ENCODE measurements around the gene DGKH. TPM values are rescaled to one million over a fixed set of nuclear protein-coding genes. Genes with fewer than 3 reads are reported as not detected.

DGKH gene
- total RNA-seq, 1 experiment from 2014 or later = 9.3 TPM

GRCh38 chr13:42076309-42076713 lies 27.9 kb downstream of the DGKH start:
- no peak overlapping the region for H3K4me3 ChIP-seq
- no peaks in the 10 kb centered on the region for H3K9me2 ChIP-seq (ENCODE audit: insufficient read depth)
- TF ChIP-seq CTCF (conservative IDR thresholded peaks at IDR 0.05) (no peak), EZH2 (IDR thresholded peaks at IDR 0.05; ENCODE audit: low read depth) (no peak)
- no peak overlapping the region for H3K27ac ChIP-seq
- CTCF ChIA-PET = no interaction called here
- no peak overlapping the region for H3K4me2 ChIP-seq
- POLR2A ChIA-PET (ENCODE audit: unreplicated experiment) = no interaction called here
- H2AFZ ChIP-seq = no peak overlapping the region
- no peak for DNase-seq
- H3K36me3 ChIP-seq (ENCODE audit: low read depth) = no peaks in the 10 kb centered on the region
- no peaks in the 10 kb centered on the region for H3K4me1 ChIP-seq (replicated peaks; ENCODE audit: insufficient read depth)
- intact Hi-C loops (cut with micrococcal nuclease; ENCODE audit: unreplicated experiment) = no loop called here
- no peaks in the 10 kb centered on the region for H4K20me1 ChIP-seq (ENCODE audit: insufficient read depth)
- no TSS peak for BruUV-seq (replicated peaks)
- no peaks in the 10 kb centered on the region for H3F3A ChIP-seq (ENCODE audit: insufficient read depth, low read depth)
- no peaks in the 10 kb centered on the region for H3K27me3 ChIP-seq (ENCODE audit: insufficient read depth, low read depth)
- no peaks in the 10 kb centered on the region for H3K9me3 ChIP-seq (ENCODE audit: insufficient read depth, low read depth)
- H3K79me2 ChIP-seq (ENCODE audit: low read depth) = no peaks in the 10 kb centered on the region

- Histone ChIP-seq H3K4me1 (replicated peaks; ENCODE audit: insufficient read depth) (no peaks in the 10 kb centered on the region), H3K36me3 (ENCODE audit: low read depth) (no peaks in the 10 kb centered on the region), H3K4me2 (no peak overlapping the region), H2AFZ (no peak overlapping the region), H3K9me3 (ENCODE audit: insufficient read depth, low read depth) (peaks cover 5% of the 10 kb centered on the region; the same call in 1 of the 2 replicates), H3K79me2 (ENCODE audit: low read depth) (no peaks in the 10 kb centered on the region), H4K20me1 (ENCODE audit: insufficient read depth) (no peaks in the 10 kb centered on the region), H3F3A (ENCODE audit: insufficient read depth, low read depth) (no peaks in the 10 kb centered on the region), H3K27ac (no peak overlapping the region), H3K4me3 (no peak overlapping the region), H3K9me2 (ENCODE audit: insufficient read depth) (no peaks in the 10 kb centered on the region), H3K27me3 (ENCODE audit: insufficient read depth, low read depth) (no peaks in the 10 kb centered on the region)
- DNase-seq = no peak
- POLR2A ChIA-PET (ENCODE audit: unreplicated experiment) = no interaction called here
- no peak for TF ChIP-seq EZH2 (IDR thresholded peaks at IDR 0.05; ENCODE audit: low read depth)
- no peak for TF ChIP-seq CTCF (conservative IDR thresholded peaks at IDR 0.05)
- BruUV-seq (replicated peaks) = no TSS peak
- CTCF ChIA-PET = no interaction called here
- intact Hi-C loops (cut with micrococcal nuclease; ENCODE audit: unreplicated experiment) = no loop called here
These were observed 29.8 kb downstream of the DGKH start for GRCh38 chr13:42078128-42078808.

GRCh38 chr13:42083138-42083770 lies 34.8 kb downstream of the DGKH start:
- no TSS peak for BruUV-seq (replicated peaks)
- no peak for TF ChIP-seq EZH2 (IDR thresholded peaks at IDR 0.05; ENCODE audit: low read depth)
- TF ChIP-seq CTCF (conservative IDR thresholded peaks at IDR 0.05) = no peak
- Histone ChIP-seq H3K4me1 (replicated peaks; ENCODE audit: insufficient read depth) (no peaks in the 10 kb centered on the region), H3K27ac (no peak overlapping the region), H3K4me2 (no peak overlapping the region), H3K9me2 (ENCODE audit: insufficient read depth) (no peaks in the 10 kb centered on the region), H3K4me3 (no peak overlapping the region), H3K9me3 (ENCODE audit: insufficient read depth, low read depth) (peaks cover 5% of the 10 kb centered on the region; the same call in 1 of the 2 replicates), H3K79me2 (ENCODE audit: low read depth) (no peaks in the 10 kb centered on the region), H2AFZ (no peak overlapping the region), H3K36me3 (ENCODE audit: low read depth) (no peaks in the 10 kb centered on the region), H3K27me3 (ENCODE audit: insufficient read depth, low read depth) (no peaks in the 10 kb centered on the region), H3F3A (ENCODE audit: insufficient read depth, low read depth) (no peaks in the 10 kb centered on the region), H4K20me1 (ENCODE audit: insufficient read depth) (no peaks in the 10 kb centered on the region)
- ChIA-PET CTCF (no interaction called here), POLR2A (ENCODE audit: unreplicated experiment) (no interaction called here)
- intact Hi-C loops (cut with micrococcal nuclease; ENCODE audit: unreplicated experiment) = no loop called here
- no peak for DNase-seq

Measured in PC-9 (cell line).